Psoas muscle (tissue), 8 donors: ENCODE results near the gene GATA1. TPM values are rescaled to one million over a fixed set of nuclear protein-coding genes. Genes with fewer than 3 reads are reported as not detected.

ENCODE experiments used
- ATAC-seq, 4 donors: fragments of 200-7000 bp; cut with Tn5 transposase; one replicate each; pipeline ENCODE4 v1.9.1; 2020; ENCODE audit warnings: moderate library complexity in 3 of 4, mild to moderate bottlenecking in 2 of 4
- DNase-seq, 2 donors: peaks; one replicate each; pipeline ENCODE4 v3.0.0-alpha.2; 2020
- H3K27ac ChIP-seq: fragments of 200-600 bp; one replicate; pipeline ENCODE4 v1.8.0; 2022
- H3K27me3 ChIP-seq, 3 donors: fragments of 200-600 bp in 1 of 3; one replicate each; pipeline versions ENCODE4 v1.6.1 to v1.8.0; 2013 to 2022; ENCODE audit warnings: low read length in 2 of 3, mild to moderate bottlenecking in 2 of 3, moderate library complexity in 1 of 3; ENCODE audit not compliant: insufficient read depth in 3 of 3
- H3K36me3 ChIP-seq, 2 donors: fragments of 200-600 bp in 1 of 2; one replicate each; pipeline versions ENCODE4 v1.6.1 to v1.8.0; 2013 to 2022; ENCODE audit warnings: low read depth in 1 of 2, mild to moderate bottlenecking in 1 of 2, moderate library complexity in 1 of 2; ENCODE audit not compliant: insufficient read depth in 1 of 2
- H3K4me1 ChIP-seq: fragments of 200-600 bp; one replicate; pipeline ENCODE4 v1.8.0; 2022
- H3K4me3 ChIP-seq: fragments of 200-600 bp; one replicate; pipeline ENCODE4 v1.8.0; 2022; ENCODE audit warnings: mild to moderate bottlenecking
- H3K9me3 ChIP-seq: fragments of 200-600 bp; one replicate; pipeline ENCODE4 v1.8.0; 2022
- WGBS, 3 donors: extraction: QIAGEN DNeasy Blood & Tissue Kit; methylation state at CpG; one replicate each; pipeline versions ENCODE4 v1.1.6 to v1.1.7; 2013; 5-methylcytosine and 5-hydroxymethylcytosine counted together
- intact Hi-C, 2 donors: fragments of 100-400 bp; cut with DNase I; formaldehyde crosslinking; loops; one replicate each; pipeline versions ENCODE4 v1.11.0 to v1.14.2; 2022
- long read RNA-seq, 2 donors: library from polyadenylated mRNA; unstranded; transcript quantifications; one replicate each; pipeline ENCODE4 v2.0.0, GENCODE V29; 2021
- polyA plus RNA-seq, 3 donors: library from polyadenylated mRNA; stranded (reverse); fragments of 200-250 nt; gene quantifications; one replicate each; pipeline ENCODE4 v1.2.3, GENCODE V29; 2013
- total RNA-seq, 4 donors: library from RNA; stranded (reverse); fragmentation: NEBNext Ultra II Directional in 2 of 4; extraction: Animal tissue kit (Norgen Biotek cat#: 25700) in 2 of 4; gene quantifications; one replicate each; pipeline versions ENCODE4 v1.2.1 to v1.2.4, GENCODE V29; 2021 to 2023
- TF ChIP-seq, protein P1 (sequence below): fragments of 200-600 bp; IDR thresholded peaks from one replicate; pipeline ENCODE4 v1.8.0; 2022; ENCODE audit warnings: antibody characterized with exemption
- donor health status: healthy with polysubstance abuse.
- donor health status: DM: no; HTN: no; CAD: no; lungs with moderate emphysema.
- donor health status: Bipolar disorder and iron deficiency.
- donor health status: healthy.
- donor health status: DM: yes; HTN: yes; CAD: no.
- donor health status: DM: no; HTN: no; CAD: no.
- donor health status: DM: no; HTN: no; CAD: no.
- donor health status: DM: yes; HTN: yes; CAD: no.

GATA1 gene
- under 1 TPM in 1 of 4 donors, not detected in 3; 0.17 TPM for total RNA-seq
- polyA plus RNA-seq: under 1 TPM in 2 of 3 donors, not detected in 1; 0.03 to 0.04 TPM
- long read RNA-seq, donor 1: 0 reads
- long read RNA-seq, donor 2: 0 reads

DNA sequence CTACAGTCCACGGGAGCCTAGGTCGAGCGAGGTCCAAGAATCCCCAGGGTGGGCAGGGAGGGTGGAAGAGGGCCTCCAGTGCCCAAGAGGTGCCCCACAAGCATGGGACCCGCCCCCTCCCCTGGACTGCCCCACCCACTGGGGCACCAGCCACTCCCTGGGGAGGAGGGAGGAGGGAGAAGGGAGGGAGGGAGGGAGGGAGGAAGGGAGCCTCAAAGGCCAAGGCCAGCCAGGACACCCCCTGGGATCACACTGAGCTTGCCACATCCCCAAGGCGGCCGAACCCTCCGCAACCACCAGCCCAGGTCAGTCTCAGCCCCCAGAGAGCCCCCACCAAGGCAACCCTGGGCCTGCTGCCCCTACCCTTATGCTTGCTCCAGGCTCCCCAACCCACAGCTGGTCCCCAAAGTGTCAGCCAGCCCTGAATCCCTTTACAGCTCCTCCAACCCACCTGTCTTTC is at the start of gene GATA1:
GATA1 (plus strand) TSS at position 250 of the 460 bp plus-strand sequence. CDS start 4,520 bp downstream, outside the sequence.
- WGBS, 3 donors: 57 to 73% (median 60%) methylated on average over 3 to 7 of the region's 7 CpGs
- TF ChIP-seq, protein P1, sequence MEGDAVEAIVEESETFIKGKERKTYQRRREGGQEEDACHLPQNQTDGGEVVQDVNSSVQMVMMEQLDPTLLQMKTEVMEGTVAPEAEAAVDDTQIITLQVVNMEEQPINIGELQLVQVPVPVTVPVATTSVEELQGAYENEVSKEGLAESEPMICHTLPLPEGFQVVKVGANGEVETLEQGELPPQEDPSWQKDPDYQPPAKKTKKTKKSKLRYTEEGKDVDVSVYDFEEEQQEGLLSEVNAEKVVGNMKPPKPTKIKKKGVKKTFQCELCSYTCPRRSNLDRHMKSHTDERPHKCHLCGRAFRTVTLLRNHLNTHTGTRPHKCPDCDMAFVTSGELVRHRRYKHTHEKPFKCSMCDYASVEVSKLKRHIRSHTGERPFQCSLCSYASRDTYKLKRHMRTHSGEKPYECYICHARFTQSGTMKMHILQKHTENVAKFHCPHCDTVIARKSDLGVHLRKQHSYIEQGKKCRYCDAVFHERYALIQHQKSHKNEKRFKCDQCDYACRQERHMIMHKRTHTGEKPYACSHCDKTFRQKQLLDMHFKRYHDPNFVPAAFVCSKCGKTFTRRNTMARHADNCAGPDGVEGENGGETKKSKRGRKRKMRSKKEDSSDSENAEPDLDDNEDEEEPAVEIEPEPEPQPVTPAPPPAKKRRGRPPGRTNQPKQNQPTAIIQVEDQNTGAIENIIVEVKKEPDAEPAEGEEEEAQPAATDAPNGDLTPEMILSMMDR: no peak
- peaks cover 0 to 37% (median 0%) of the 10 kb centered on the region in 3 donors for H3K27me3 ChIP-seq
- ATAC-seq (no peak), DNase-seq (no peak)
- no peaks in the 10 kb centered on the region for H3K9me3 ChIP-seq
- no peak within 1 kb of the TSS for H3K27ac ChIP-seq
- no peaks in the 10 kb centered on the region for H3K4me1 ChIP-seq
- intact Hi-C loops: no loop called here
- H3K36me3 ChIP-seq: no peaks in the 10 kb centered on the region
- no peak within 1 kb of the TSS for H3K4me3 ChIP-seq

DNA sequence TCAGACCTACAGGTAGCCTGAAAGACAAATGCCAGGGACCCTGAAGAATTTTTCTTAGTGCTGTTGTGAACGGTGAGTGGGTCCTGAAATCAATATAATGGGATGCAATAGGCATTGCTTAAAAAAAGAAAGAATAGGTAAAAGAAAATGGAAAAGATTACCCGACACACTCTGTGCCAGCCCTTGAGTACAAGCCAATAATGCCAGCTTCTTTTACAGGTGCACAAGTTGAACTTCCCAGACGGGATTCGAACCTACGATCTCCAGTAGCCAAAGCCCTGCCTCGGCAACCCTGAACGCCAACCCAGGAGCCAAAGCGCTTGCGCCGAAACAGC is 49.5 kb upstream of the GATA1 start:
- no peaks in the 10 kb centered on the region for H3K36me3 ChIP-seq
- peak overlapping the region; percentile 69 for H3K4me3 ChIP-seq
- ATAC-seq (no peak), DNase-seq (no peak)
- H3K27ac ChIP-seq: no peak overlapping the region
- no peaks in the 10 kb centered on the region for H3K9me3 ChIP-seq
- WGBS, 3 donors: 8 to 48% (median 8%) methylated on average over 10 of the region's 10 CpGs
- TF ChIP-seq, protein P1: no peak
- intact Hi-C loops: loop anchor here in 1 of 2 donors (5.0 kb wide), 1 partner anchor 60 kb away; no protein-coding TSS in a partner anchor
- no peaks in the 10 kb centered on the region for H3K27me3 ChIP-seq
- no peaks in the 10 kb centered on the region for H3K4me1 ChIP-seq

DNA sequence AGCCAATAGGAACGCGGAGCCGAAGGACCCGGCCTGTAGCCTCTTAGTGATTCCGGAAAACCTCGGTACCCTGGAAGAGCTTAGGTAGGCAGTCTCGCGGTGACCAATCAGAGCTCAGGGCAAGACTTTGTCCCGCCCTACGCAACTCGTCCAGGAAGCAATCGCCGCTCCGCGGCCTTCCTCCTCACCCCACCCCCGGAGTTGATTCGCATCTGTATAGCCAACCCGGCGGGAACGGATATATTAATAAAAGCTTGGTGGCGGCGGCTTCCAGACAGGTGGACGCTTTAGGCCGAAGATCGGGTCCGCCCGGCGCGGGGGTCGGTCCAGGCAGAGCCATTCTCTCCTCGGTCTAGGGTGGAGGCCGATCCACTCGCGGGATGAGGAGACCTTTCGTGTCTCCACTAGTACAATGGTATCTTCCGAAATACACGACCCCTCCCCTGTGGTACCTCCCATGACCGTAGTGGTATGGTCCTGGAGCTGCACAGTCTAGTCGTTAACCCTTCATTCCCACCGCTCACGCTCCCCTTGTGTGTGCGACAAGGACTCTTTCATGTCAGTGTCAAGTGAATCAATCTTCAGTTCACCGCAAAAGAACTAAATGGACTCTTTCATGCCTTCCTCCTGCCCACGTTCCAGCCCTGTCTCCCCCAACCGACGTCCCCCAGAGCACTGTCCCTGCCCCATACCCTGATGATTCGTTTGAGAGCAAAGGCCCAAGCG is 49.0 kb upstream of the GATA1 start:
- ATAC-seq (peak; percentile 99 to 100 (median 100)), DNase-seq (peak; percentile 87 to 96)
- intact Hi-C loops: loop anchor here in 1 of 2 donors (5.0 kb wide), 1 partner anchor 60 kb away; no protein-coding TSS in a partner anchor
- TF ChIP-seq, protein P1: no peak
- H3K36me3 ChIP-seq: no peaks in the 10 kb centered on the region
- no peaks in the 10 kb centered on the region for H3K4me1 ChIP-seq
- 0 to 36% (median 0%) methylated on average over 37 to 48 of the region's 48 CpGs for WGBS, 3 donors
- peak overlapping the region; percentile 83 for H3K27ac ChIP-seq
- no peaks in the 10 kb centered on the region for H3K9me3 ChIP-seq
- peak overlapping the region; percentile 69 for H3K4me3 ChIP-seq
- H3K27me3 ChIP-seq: no peaks in the 10 kb centered on the region

DNA sequence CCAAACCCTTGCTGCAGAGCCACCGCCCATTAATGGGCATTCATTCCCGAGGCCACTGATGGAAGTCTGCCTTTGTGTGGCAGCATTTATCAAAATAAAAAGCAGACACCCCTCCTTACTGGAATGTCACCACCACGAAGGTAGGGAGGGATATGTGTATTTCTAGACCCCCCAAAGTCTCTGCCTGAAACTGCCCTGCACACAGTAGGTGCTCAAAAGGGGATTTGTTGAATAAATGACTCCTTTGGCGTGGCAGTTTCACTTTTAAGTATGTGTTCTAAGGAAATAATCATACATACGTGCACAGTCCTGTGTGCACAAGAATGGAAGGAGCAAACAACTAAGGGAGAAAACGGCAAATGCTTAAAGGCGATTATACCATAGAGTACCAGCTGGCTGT is 48.5 kb upstream of the GATA1 start:
- ATAC-seq: no peak
- intact Hi-C loops: loop anchor here in 1 of 2 donors (5.0 kb wide), 1 partner anchor 59 kb away; no protein-coding TSS in a partner anchor
- TF ChIP-seq, protein P1: no peak
- Histone ChIP-seq H3K4me3 (peak overlapping the region; percentile 69), H3K27ac (peak overlapping the region; percentile 83), H3K4me1 (no peaks in the 10 kb centered on the region), H3K27me3 (no peaks in the 10 kb centered on the region), H3K36me3 (no peaks in the 10 kb centered on the region), H3K9me3 (no peaks in the 10 kb centered on the region)
- no peak for DNase-seq
- 34 to 48% (median 43%) methylated on average over 7 of the region's 7 CpGs for WGBS, 3 donors
